ENCODE measurements around the gene SLC30A7. TPM values are rescaled to one million over a fixed set of nuclear protein-coding genes. Genes with fewer than 3 reads are reported as not detected.
A peak's percentile ranks its signal among the peaks of the same experiment; 100 is the strongest.

SLC30A7 gene
- total and polyA plus RNA-seq, 4 donors = 6.0 to 38.9 (median 10.9) TPM

DNA sequence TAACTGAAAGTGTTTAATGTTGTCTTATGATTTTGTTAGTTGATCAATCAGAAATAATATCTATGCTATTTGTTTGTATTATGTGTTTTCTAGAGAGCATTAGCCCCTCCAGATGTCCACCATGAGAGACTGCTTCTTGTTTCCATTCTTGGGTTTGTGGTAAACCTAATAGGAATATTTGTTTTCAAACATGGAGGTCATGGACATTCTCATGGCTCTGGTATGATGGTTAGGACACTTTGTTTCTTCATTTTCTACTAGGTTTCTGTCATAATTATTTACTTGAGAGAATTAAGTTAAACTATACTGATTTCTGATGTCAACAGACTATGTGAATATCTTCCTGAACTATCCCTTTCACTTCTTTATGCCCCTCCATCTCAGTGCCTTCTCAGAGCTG, 16.1 kb downstream of the SLC30A7 start:
- no peak overlapping the region for H3K4me3 ChIP-seq (ENCODE audit: low read depth in 1 of 3, low read length in 3 of 3)
- H3K4me1 ChIP-seq (ENCODE audit: control insufficient read depth in 4 of 4, insufficient read depth in 4 of 4, low read length in 3 of 4) = peaks cover 0 to 4% (median under 1%) of the 10 kb centered on the region in 4 donors
- H3K27ac ChIP-seq (ENCODE audit: low read depth in 1 of 2, low read length in 2 of 2) = no peak overlapping the region
- TF ChIP-seq, protein P1, sequence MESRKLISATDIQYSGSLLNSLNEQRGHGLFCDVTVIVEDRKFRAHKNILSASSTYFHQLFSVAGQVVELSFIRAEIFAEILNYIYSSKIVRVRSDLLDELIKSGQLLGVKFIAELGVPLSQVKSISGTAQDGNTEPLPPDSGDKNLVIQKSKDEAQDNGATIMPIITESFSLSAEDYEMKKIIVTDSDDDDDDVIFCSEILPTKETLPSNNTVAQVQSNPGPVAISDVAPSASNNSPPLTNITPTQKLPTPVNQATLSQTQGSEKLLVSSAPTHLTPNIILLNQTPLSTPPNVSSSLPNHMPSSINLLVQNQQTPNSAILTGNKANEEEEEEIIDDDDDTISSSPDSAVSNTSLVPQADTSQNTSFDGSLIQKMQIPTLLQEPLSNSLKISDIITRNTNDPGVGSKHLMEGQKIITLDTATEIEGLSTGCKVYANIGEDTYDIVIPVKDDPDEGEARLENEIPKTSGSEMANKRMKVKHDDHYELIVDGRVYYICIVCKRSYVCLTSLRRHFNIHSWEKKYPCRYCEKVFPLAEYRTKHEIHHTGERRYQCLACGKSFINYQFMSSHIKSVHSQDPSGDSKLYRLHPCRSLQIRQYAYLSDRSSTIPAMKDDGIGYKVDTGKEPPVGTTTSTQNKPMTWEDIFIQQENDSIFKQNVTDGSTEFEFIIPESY (IDR thresholded peaks at IDR 0.05) = no peak
- TF ChIP-seq CTCF (IDR thresholded peaks at IDR 0.05; ENCODE audit: low read depth, low read length, missing input control) = no peak
- H3K27me3 ChIP-seq (ENCODE audit: control insufficient read depth in 4 of 4, insufficient read depth in 4 of 4, low read length in 3 of 4) = no peaks in the 10 kb centered on the region
- no peak for DNase-seq (ENCODE audit: low spot score)
- peaks cover 4 to 45% (median 29%) of the 10 kb centered on the region in 4 donors for H3K36me3 ChIP-seq (ENCODE audit: control insufficient read depth in 4 of 4, insufficient read depth in 3 of 4, low read depth in 1 of 4, low read length in 3 of 4)
- H3K9ac ChIP-seq (ENCODE audit: low read depth in 1 of 2, low read length in 2 of 2) = no peak overlapping the region
- H3K9me3 ChIP-seq (ENCODE audit: control insufficient read depth in 4 of 4, low read length in 3 of 4) = no peaks in the 10 kb centered on the region

GRCh38 chr1:100921110-100921706, 25.3 kb downstream of the SLC30A7 start:
- H3K9me3 ChIP-seq (ENCODE audit: control insufficient read depth in 4 of 4, low read length in 3 of 4) = no peaks in the 10 kb centered on the region
- no peaks in the 10 kb centered on the region for H3K4me1 ChIP-seq (ENCODE audit: control insufficient read depth in 4 of 4, insufficient read depth in 4 of 4, low read length in 3 of 4)
- peak; percentile 68 for TF ChIP-seq CTCF (IDR thresholded peaks at IDR 0.05; ENCODE audit: low read depth, low read length, missing input control)
- peak in 1 of 2 donors; percentile 65 for TF ChIP-seq HNF4A (conservative IDR thresholded peaks at IDR 0.05)
- peak; percentile 86 for TF ChIP-seq RAD21 (IDR thresholded peaks at IDR 0.05)
- no peak for TF ChIP-seq YY1 (IDR thresholded peaks at IDR 0.05)
- H3K9ac ChIP-seq (ENCODE audit: low read depth in 1 of 2, low read length in 2 of 2) = no peak overlapping the region
- no peak overlapping the region for H3K4me3 ChIP-seq (ENCODE audit: low read depth in 1 of 3, low read length in 3 of 3)
- WGBS = 45% methylated on average over 3 of the region's 3 CpGs
- peaks cover 0 to 5% (median 2%) of the 10 kb centered on the region in 4 donors for H3K36me3 ChIP-seq (ENCODE audit: control insufficient read depth in 4 of 4, insufficient read depth in 3 of 4, low read depth in 1 of 4, low read length in 3 of 4)
- no peaks in the 10 kb centered on the region for H3K27me3 ChIP-seq (ENCODE audit: control insufficient read depth in 4 of 4, insufficient read depth in 4 of 4, low read length in 3 of 4)
- H3K27ac ChIP-seq (ENCODE audit: low read depth in 1 of 2, low read length in 2 of 2) = no peak overlapping the region
- no peak for DNase-seq (ENCODE audit: low spot score)

GRCh38 chr1:100924212-100924611, 28.3 kb downstream of the SLC30A7 start:
- Histone ChIP-seq H3K4me3 (ENCODE audit: low read depth in 1 of 3, low read length in 3 of 3) (no peak overlapping the region), H3K36me3 (ENCODE audit: control insufficient read depth in 4 of 4, insufficient read depth in 3 of 4, low read depth in 1 of 4, low read length in 3 of 4) (peaks cover 0 to 3% (median under 1%) of the 10 kb centered on the region in 4 donors), H3K9me3 (ENCODE audit: control insufficient read depth in 4 of 4, low read length in 3 of 4) (no peaks in the 10 kb centered on the region), H3K4me1 (ENCODE audit: control insufficient read depth in 4 of 4, insufficient read depth in 4 of 4, low read length in 3 of 4) (no peaks in the 10 kb centered on the region), H3K27ac (ENCODE audit: low read depth in 1 of 2, low read length in 2 of 2) (no peak overlapping the region), H3K27me3 (ENCODE audit: control insufficient read depth in 4 of 4, insufficient read depth in 4 of 4, low read length in 3 of 4) (no peaks in the 10 kb centered on the region), H3K9ac (ENCODE audit: low read depth in 1 of 2, low read length in 2 of 2) (no peak overlapping the region)
- no peak for DNase-seq (ENCODE audit: low spot score)
- TF ChIP-seq YY1 (IDR thresholded peaks at IDR 0.05) (no peak), FOXA2 (IDR thresholded peaks at IDR 0.05) (no peak)

Measured in liver (tissue), 9 donors.